Natural killer cell (primary cell): ENCODE measurements around the gene RHOC. TPM values are rescaled to one million over a fixed set of nuclear protein-coding genes. Genes with fewer than 3 reads are reported as not detected.

ENCODE experiments used
- ATAC-seq, 3 donors: fragments of 150-1000 bp in 2 of 3; fragments of 200-7000 bp in 1 of 3; cut with Tn5 transposase; 1 replicate in 1 of 3; 2 replicates in 2 of 3; pipeline ENCODE4 v1.10.0; 2021; ENCODE audit warnings: mild to moderate bottlenecking in 2 of 3, moderate library complexity in 2 of 3
- DNase-seq, 2 donors: peaks; one replicate each; pipeline versions ENCODE4 v3.0.0 to v3.0.0-alpha.2; 2013 to 2021; ENCODE audit warnings: mixed read lengths in 1 of 2
- H3K27ac ChIP-seq: one replicate; pipeline ENCODE4 v1.5.1; 2013; ENCODE audit warnings: mild to moderate bottlenecking, low read length
- H3K27me3 ChIP-seq: one replicate; pipeline ENCODE4 v1.6.1; 2013; ENCODE audit warnings: low read length; ENCODE audit not compliant: control insufficient read depth, insufficient read depth
- H3K36me3 ChIP-seq: one replicate; pipeline ENCODE4 v1.6.1; 2013; ENCODE audit warnings: low read length; ENCODE audit not compliant: control insufficient read depth, insufficient read depth
- H3K4me1 ChIP-seq: one replicate; pipeline ENCODE4 v1.6.1; 2013; ENCODE audit warnings: low read length; ENCODE audit not compliant: control insufficient read depth, insufficient read depth
- H3K4me3 ChIP-seq: one replicate; pipeline ENCODE4 v1.5.1; 2013; ENCODE audit warnings: low read length
- H3K9me3 ChIP-seq: one replicate; pipeline ENCODE4 v1.6.1; 2013; ENCODE audit warnings: low read length; ENCODE audit not compliant: control insufficient read depth, insufficient read depth
- H3K27ac Mint-ChIP-seq, 2 donors: one replicate each; pipeline ENCODE4 v1.8.0; 2022; ENCODE audit warnings: mild to moderate bottlenecking in 2 of 2, mixed read lengths in 2 of 2, moderate library complexity in 1 of 2
- H3K27me3 Mint-ChIP-seq, 2 donors: one replicate each; pipeline ENCODE4 v1.8.0; 2022; ENCODE audit warnings: low read depth in 2 of 2, mixed read lengths in 2 of 2
- H3K36me3 Mint-ChIP-seq: one replicate; pipeline ENCODE4 v1.8.0; 2022; ENCODE audit warnings: mixed read lengths
- H3K4me1 Mint-ChIP-seq, 2 donors: one replicate each; pipeline ENCODE4 v1.8.0; 2022; ENCODE audit warnings: mixed read lengths in 2 of 2
- H3K4me3 Mint-ChIP-seq: one replicate; pipeline ENCODE4 v1.8.0; 2022; ENCODE audit warnings: mild to moderate bottlenecking, moderate library complexity, mixed read lengths
- H3K9me3 Mint-ChIP-seq, 2 donors: one replicate each; pipeline ENCODE4 v1.8.0; 2022; ENCODE audit warnings: mixed read lengths in 2 of 2
- CTCF ChIP-seq: fragments of 200-600 bp; IDR thresholded peaks from one replicate; pipeline ENCODE4 v1.8.0; 2022; ENCODE audit warnings: antibody characterized with exemption
- WGBS: methylation state at CpG from one replicate; pipeline ENCODE4 v1.1.7; 2013; ENCODE audit warnings: missing lambda C conversion rate; ENCODE audit not compliant: insufficient coverage; 5-methylcytosine and 5-hydroxymethylcytosine counted together
- intact Hi-C: fragments of 100-400 bp; cut with micrococcal nuclease; formaldehyde crosslinking; loops from one replicate; pipeline ENCODE4 v1.14.2; 2022
- total RNA-seq, 4 donors: library from RNA; stranded (reverse); fragments of 120-200 nt in 1 of 4; gene quantifications; one replicate each; pipeline versions ENCODE4 v1.2.3 to v1.2.4, GENCODE V29; 2013 to 2022

RHOC gene
- total RNA-seq, 3 donors from 2014 or later (not counting 1 experiment from before 2014, with no cell fraction given): 161 to 199 (median 195) TPM

DNA sequence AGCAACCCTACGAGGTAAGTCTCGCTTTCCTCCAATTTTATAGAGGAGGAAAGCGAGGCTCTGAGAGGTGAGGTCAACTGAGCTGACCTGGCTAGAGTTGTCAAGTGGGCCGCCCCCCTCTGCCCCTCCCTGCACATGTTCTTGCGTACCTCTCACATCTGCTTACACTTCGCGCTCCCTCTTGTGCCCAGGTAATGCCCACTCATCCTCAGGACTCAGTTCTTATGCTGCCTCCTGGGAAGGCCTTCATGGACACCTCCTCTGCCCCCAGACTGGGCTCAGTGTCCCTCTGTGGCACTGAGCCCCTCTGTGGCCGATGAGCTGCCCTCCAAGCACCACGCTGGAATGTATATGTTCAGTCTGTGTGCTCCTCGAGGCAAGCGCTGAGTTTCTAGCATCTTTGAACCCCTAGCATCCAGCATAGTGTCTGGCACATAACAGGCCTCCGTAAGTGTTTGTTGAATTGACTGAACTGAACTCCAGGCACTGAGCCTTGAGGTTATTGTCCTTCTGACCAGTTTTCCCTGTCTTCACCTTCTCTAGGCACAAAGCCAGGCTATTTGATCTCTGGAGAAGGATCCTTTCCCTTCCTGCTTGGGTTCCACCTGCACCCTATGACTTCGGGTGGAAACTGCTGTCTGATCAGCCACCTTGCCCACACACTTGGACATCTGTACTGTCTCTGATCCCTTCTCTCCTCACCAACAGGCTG lies 19.0 kb downstream of the RHOC start:
- Mint-ChIP-seq H3K27ac (peak overlapping the region in 1 of 2 donors; percentile 77), H3K4me1 (peaks cover 17 to 33% of the 10 kb centered on the region in 2 donors)
- 93% methylated on average over 13 of the region's 13 CpGs for WGBS

DNA sequence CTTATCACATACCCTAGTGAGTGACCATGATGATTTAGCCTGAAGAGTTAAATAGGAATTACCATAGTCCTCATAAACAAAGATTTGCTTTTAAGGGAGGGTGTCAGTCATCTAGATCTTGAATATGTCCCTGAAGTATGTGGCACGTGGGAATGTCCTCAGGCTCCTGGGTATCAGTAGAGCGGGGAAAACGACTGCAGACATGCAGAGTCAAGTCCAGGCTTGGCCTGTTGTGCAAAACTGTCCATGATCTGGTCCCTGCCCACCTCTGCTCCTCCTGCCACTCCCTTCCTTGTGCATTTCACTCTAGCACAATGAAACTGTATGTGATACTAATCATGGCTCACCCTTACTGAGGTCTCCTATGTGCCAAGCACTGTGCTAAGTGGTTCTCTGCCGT lies 19.6 kb downstream of the RHOC start:
- intact Hi-C loops: no loop called here

More for the DNA sequence above, 19.0 kb downstream of the RHOC start:
- Histone ChIP-seq H3K36me3 (peaks cover 32% of the 10 kb centered on the region), H3K27me3 (no peaks in the 10 kb centered on the region), H3K4me1 (no peaks in the 10 kb centered on the region), H3K4me3 (no peak overlapping the region), H3K9me3 (no peaks in the 10 kb centered on the region), H3K27ac (no peak overlapping the region)
- H3K36me3 Mint-ChIP-seq: peaks cover 13% of the 10 kb centered on the region
- no peaks in the 10 kb centered on the region for H3K27me3 Mint-ChIP-seq
- no peaks in the 10 kb centered on the region for H3K9me3 Mint-ChIP-seq
- DNase-seq (no peak), ATAC-seq (no peak)
- H3K4me3 Mint-ChIP-seq: no peak overlapping the region
- intact Hi-C loops: no loop called here
- TF ChIP-seq CTCF: no peak

DNA sequence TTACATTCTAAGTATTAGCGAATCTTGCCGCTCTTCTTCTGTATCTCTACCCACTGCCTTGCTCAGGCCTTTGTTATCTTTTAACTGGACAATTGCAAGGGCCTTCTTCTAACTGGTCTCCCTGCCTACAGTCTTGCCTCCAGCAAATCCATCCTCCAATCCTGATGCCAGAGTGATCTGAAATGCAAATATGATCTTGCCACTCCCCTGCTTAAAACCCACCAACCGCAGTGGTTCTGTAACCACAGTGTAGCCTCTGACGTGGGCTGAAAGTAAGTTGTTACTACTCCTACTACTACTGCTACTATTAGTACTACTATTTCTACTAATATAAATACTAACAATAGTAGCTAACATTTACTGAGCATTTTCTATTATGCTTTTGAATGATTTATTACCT lies 20.1 kb downstream of the RHOC start:
- Histone ChIP-seq H3K4me1 (no peaks in the 10 kb centered on the region), H3K36me3 (peaks cover 26% of the 10 kb centered on the region), H3K27me3 (no peaks in the 10 kb centered on the region), H3K9me3 (no peaks in the 10 kb centered on the region), H3K4me3 (no peak overlapping the region), H3K27ac (no peak overlapping the region)
- H3K4me1 Mint-ChIP-seq: peaks cover 17 to 30% of the 10 kb centered on the region in 2 donors
- H3K4me3 Mint-ChIP-seq: no peak overlapping the region
- peak in 2 of 3 donors; percentile 54 to 55 for ATAC-seq
- WGBS: 88% methylated on average over 4 of the region's 4 CpGs
- peaks cover 2% of the 10 kb centered on the region for H3K36me3 Mint-ChIP-seq
- peak overlapping the region in 1 of 2 donors; percentile 6 for H3K27ac Mint-ChIP-seq
- H3K9me3 Mint-ChIP-seq: no peaks in the 10 kb centered on the region
- intact Hi-C loops: no loop called here
- DNase-seq: no peak
- TF ChIP-seq CTCF: no peak
- no peaks in the 10 kb centered on the region for H3K27me3 Mint-ChIP-seq

More for the DNA sequence above, 19.6 kb downstream of the RHOC start:
- peaks cover 7% of the 10 kb centered on the region for H3K36me3 Mint-ChIP-seq
- no peak overlapping the region for H3K27ac ChIP-seq
- no peaks in the 10 kb centered on the region for H3K9me3 Mint-ChIP-seq
- no peaks in the 10 kb centered on the region for H3K9me3 ChIP-seq
- H3K27me3 ChIP-seq: no peaks in the 10 kb centered on the region
- H3K36me3 ChIP-seq: peaks cover 28% of the 10 kb centered on the region
- DNase-seq (no peak), ATAC-seq (no peak)
- H3K27me3 Mint-ChIP-seq: no peaks in the 10 kb centered on the region
- no peak overlapping the region for H3K4me3 ChIP-seq
- H3K4me3 Mint-ChIP-seq: no peak overlapping the region
- H3K27ac Mint-ChIP-seq: peak overlapping the region in 1 of 2 donors; percentile 77
- WGBS: 92% methylated on average over 4 of the region's 4 CpGs
- no peak for TF ChIP-seq CTCF
- no peaks in the 10 kb centered on the region for H3K4me1 ChIP-seq
- H3K4me1 Mint-ChIP-seq: peaks cover 17 to 33% of the 10 kb centered on the region in 2 donors
